Osteocyte (in vitro differentiated cells): ENCODE data around the gene SGTB. TPM values are rescaled to one million over a fixed set of nuclear protein-coding genes. Genes with fewer than 3 reads are reported as not detected.
"Not testable (repeated sequence)": the region's sequence is repeated elsewhere in the genome, so short reads cannot be mapped to it uniquely, and the experiment has no call there.

Experiments used
- DNase-seq: peaks from one replicate; pipeline ENCODE4 v3.0.0; 2021; ENCODE audit warnings: mixed read lengths; ENCODE audit not compliant: unreplicated experiment; ENCODE audit errors: extremely low spot score
- H3K27ac Mint-ChIP-seq: one replicate; pipeline ENCODE4 v1.8.0; 2021; ENCODE audit warnings: mild to moderate bottlenecking, mixed read lengths; ENCODE audit not compliant: unreplicated experiment
- H3K27me3 Mint-ChIP-seq: one replicate; pipeline ENCODE4 v1.8.0; 2021; ENCODE audit warnings: mixed read lengths; ENCODE audit not compliant: unreplicated experiment
- H3K36me3 Mint-ChIP-seq: one replicate; pipeline ENCODE4 v1.8.0; 2021; ENCODE audit warnings: mixed read lengths; ENCODE audit not compliant: unreplicated experiment
- H3K4me1 Mint-ChIP-seq: one replicate; pipeline ENCODE4 v1.8.0; 2021; ENCODE audit warnings: mixed read lengths; ENCODE audit not compliant: unreplicated experiment
- H3K4me3 Mint-ChIP-seq: one replicate; pipeline ENCODE4 v1.8.0; 2021; ENCODE audit warnings: mild to moderate bottlenecking, moderate library complexity, mixed read lengths; ENCODE audit not compliant: unreplicated experiment
- H3K9me3 Mint-ChIP-seq: one replicate; pipeline ENCODE4 v1.8.0; 2021; ENCODE audit warnings: mixed read lengths; ENCODE audit not compliant: unreplicated experiment
- total RNA-seq: library from RNA; stranded (reverse); gene quantifications from 2 replicates; pipeline ENCODE4 v1.2.1, GENCODE V29; 2021
- TF ChIP-seq, protein P1 (sequence below): fragments of 200-600 bp; sonication (generic); IDR thresholded peaks from 2 replicates; pipeline ENCODE4 v1.5.0; 2021; ENCODE audit warnings: antibody characterized with exemption, mild to moderate bottlenecking, moderate library complexity

The SGTB gene
- total RNA-seq, 1 donor from 2014 or later = 18.8 TPM

DNA sequence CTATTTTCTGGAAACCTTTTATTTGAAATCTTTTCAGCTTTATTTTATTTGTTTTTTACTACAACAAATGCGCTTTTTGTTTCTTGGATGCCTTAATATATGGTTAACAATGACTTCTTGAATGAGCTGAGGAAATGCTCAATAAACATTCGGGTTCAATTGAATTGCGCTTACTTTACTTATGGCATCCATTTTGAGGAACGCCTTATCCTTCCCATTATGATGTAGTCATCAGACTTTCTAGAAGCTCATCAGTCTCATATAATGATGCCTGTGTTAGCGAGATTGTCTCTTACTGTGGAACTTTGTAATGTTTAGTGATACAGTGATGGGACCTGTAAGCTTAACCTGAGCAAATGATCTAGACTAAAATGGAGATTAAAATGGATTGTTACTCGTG lies 96.2 kb downstream of the SGTB start:
- Mint-ChIP-seq H3K4me3 (peak overlapping the region; percentile 99), H3K9me3 (no peaks in the 10 kb centered on the region), H3K4me1 (peaks cover 31% of the 10 kb centered on the region), H3K36me3 (peaks cover 12% of the 10 kb centered on the region), H3K27me3 (no peaks in the 10 kb centered on the region), H3K27ac (peak overlapping the region; percentile 80)
- TF ChIP-seq, protein P1, sequence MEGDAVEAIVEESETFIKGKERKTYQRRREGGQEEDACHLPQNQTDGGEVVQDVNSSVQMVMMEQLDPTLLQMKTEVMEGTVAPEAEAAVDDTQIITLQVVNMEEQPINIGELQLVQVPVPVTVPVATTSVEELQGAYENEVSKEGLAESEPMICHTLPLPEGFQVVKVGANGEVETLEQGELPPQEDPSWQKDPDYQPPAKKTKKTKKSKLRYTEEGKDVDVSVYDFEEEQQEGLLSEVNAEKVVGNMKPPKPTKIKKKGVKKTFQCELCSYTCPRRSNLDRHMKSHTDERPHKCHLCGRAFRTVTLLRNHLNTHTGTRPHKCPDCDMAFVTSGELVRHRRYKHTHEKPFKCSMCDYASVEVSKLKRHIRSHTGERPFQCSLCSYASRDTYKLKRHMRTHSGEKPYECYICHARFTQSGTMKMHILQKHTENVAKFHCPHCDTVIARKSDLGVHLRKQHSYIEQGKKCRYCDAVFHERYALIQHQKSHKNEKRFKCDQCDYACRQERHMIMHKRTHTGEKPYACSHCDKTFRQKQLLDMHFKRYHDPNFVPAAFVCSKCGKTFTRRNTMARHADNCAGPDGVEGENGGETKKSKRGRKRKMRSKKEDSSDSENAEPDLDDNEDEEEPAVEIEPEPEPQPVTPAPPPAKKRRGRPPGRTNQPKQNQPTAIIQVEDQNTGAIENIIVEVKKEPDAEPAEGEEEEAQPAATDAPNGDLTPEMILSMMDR = no peak
- no peak for DNase-seq

DNA sequence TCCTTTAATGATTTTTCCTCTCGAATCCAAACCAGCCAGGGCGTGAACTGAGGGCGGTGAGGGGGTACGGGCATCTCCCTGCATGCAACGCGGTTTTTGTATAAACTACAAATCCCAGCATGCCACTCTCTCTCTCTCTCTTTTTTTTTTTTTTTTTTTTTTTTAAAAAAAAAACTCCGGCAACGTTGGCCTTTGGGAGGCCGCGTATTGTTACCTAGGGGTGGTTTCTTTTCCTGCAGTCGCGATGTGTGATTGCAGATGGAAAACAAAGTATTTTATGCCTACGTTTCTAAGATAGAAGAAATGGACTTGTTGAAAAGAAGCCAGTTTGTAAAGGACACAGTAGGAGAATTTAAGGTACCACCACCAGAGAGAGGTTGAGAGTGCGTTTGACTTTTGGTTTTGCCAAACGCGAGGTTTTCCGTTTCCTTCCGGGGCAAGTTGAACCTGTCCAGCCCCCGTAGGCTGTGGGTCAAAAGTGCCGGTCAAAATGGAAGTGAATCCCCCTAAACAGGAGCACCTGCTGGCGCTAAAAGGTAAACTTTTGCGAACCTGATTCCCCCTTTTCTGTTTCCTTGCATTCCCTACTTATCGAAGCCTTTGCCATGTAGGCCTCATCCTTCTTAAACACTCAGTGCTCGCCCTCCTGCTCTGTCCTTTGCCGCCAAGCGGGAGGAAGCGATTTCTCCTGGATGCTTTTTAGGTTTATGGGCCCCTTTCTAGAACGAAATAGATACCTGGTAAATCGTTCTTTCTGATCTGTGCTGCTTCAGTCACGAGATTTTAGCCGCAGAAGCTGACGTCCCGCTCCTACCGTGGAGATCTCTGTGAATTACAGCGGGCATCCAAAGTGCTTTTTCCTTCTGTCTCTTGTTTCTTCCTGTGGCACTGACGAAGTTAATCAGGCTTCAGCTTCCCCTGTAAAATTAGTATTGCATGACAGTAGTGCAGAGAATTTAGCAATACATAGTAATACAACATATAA lies 97.0 kb downstream of the SGTB start, which contains the start of the genes SHLD3 and TRAPPC13:
TSS of gene SHLD3 (plus strand) at position 457 of the 985 bp plus-strand sequence. CDS start 4,561 bp downstream, outside the sequence.
TSS of gene TRAPPC13 (plus strand) at position 457 of the 985 bp plus-strand sequence. CDS start at position 491, 34 bp downstream.
- H3K9me3 Mint-ChIP-seq = no peaks in the 10 kb centered on the region
- peak within 1 kb of the TSS; percentile 99 for H3K4me3 Mint-ChIP-seq
- H3K4me1 Mint-ChIP-seq = peaks cover 31% of the 10 kb centered on the region
- TF ChIP-seq, protein P1 = no peak
- H3K27ac Mint-ChIP-seq = peak within 1 kb of the TSS; percentile 94
- H3K36me3 Mint-ChIP-seq = peaks cover 11% of the 10 kb centered on the region
- H3K27me3 Mint-ChIP-seq = no peaks in the 10 kb centered on the region
- DNase-seq = no peak

DNA sequence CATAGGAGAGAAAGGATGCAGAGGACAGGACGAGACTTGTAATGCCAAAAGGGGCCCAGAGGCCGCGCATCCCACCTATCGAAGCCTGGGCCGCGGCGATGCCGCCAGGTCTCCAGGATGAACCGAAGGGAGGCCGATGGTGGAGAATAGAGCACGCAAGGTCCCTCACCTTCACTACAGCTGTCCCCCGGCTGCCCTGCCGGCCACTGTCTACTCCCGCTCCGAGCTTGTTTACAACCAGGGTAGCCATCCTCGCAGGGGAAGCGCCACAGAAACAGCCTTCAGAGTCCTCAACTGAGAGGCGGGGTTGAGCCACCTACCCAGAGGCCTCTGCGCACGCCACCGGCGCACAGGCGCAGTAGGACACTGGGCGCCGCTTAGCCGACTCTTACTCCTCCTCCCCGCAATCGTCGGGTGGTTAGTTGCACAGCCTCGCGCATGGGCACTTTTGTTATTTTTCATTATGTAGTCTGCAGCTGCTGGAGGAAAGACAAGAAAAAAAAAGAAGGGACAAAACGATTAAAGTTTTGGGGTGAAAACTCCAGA lies 97.8 kb downstream of the SGTB start, which contains the start of gene TRIM23:
TSS of gene TRIM23 (minus strand) at position 309 of the 546 bp plus-strand sequence. CDS start at position 250, 59 bp downstream.
- TF ChIP-seq, protein P1 = peak; percentile 4
- Mint-ChIP-seq H3K4me3 (peak within 1 kb of the TSS; percentile 99), H3K27me3 (no peaks in the 10 kb centered on the region), H3K27ac (peak within 1 kb of the TSS; percentile 94), H3K4me1 (peaks cover 31% of the 10 kb centered on the region), H3K9me3 (no peaks in the 10 kb centered on the region), H3K36me3 (peaks cover 5% of the 10 kb centered on the region)
- DNase-seq = peak; percentile 97

DNA sequence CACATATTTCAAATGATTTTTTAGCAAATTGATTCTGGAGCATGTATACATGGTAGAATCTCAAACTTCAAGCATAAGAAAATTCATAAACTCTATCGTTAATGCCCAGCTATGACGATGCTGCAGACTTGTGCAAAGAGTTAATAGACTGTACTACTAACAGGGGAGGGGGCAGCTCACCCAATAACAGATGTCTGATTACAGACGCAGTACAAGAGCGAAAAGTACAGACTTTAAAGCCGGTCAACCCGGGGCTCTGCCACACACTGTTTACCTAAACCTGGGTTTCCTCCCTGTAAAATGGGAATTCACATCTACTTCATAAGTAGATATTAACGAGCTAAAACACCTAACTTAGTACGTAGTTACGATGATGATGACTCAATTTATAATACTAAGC lies 98.4 kb downstream of the SGTB start:
- H3K27me3 Mint-ChIP-seq = no peaks in the 10 kb centered on the region
- peaks cover 31% of the 10 kb centered on the region for H3K4me1 Mint-ChIP-seq
- peak overlapping the region; percentile 94 for H3K27ac Mint-ChIP-seq

DNA sequence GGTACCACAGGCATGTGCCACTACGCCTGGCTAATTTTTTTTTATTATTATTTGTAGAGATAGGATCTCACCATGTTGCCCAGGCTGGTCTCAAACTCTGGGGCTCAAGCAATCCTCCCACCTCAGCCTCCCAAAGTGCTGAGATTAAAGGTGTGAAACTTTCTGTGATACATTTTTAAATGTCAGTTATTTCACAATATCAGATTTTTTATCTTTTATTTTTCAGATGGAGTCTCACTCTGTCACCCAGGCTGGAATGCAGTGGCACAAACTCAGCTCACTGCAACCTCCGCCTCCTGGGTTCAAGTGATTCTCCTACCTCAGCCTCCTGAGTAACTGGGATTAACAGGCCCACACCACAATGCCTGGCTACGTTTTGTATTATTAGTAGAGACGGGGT lies 99.9 kb downstream of the SGTB start:
- Mint-ChIP-seq H3K4me1 (peaks cover 28% of the 10 kb centered on the region), H3K4me3 (peak overlapping the region; percentile 99)
- H3K36me3 Mint-ChIP-seq, DNase-seq, H3K27ac Mint-ChIP-seq, H3K9me3 Mint-ChIP-seq, H3K27me3 Mint-ChIP-seq: not testable (repeated sequence)

More for the DNA sequence above, 98.4 kb downstream of the SGTB start:
- TF ChIP-seq, protein P1 = no peak
- DNase-seq = no peak
- Mint-ChIP-seq H3K4me3 (peak overlapping the region; percentile 99), H3K9me3 (no peaks in the 10 kb centered on the region), H3K36me3 (peaks cover 5% of the 10 kb centered on the region)
